Mesothelial cell of epicardium (in vitro differentiated cells): ENCODE measurements around the gene HMBS. TPM values are rescaled to one million over a fixed set of nuclear protein-coding genes. Genes with fewer than 3 reads are reported as not detected.

Source experiments
- DNase-seq, 2 experiments: peaks; one replicate each; pipeline ENCODE4 v3.0.0; 2021; ENCODE audit warnings: low spot score in 2 of 2; ENCODE audit not compliant: unreplicated experiment in 2 of 2
- H3K27ac Mint-ChIP-seq: 2 replicates; pipeline ENCODE4 v1.8.0; 2021; ENCODE audit warnings: mixed read lengths
- H3K27me3 Mint-ChIP-seq: 2 replicates; pipeline ENCODE4 v1.8.0; 2021; ENCODE audit warnings: low read depth, mixed read lengths
- H3K36me3 Mint-ChIP-seq: 2 replicates; pipeline ENCODE4 v1.8.0; 2021; ENCODE audit warnings: mixed read lengths
- H3K4me1 Mint-ChIP-seq: 2 replicates; pipeline ENCODE4 v1.8.0; 2021; ENCODE audit warnings: mixed read lengths
- H3K4me3 Mint-ChIP-seq: 2 replicates; pipeline ENCODE4 v1.8.0; 2021; ENCODE audit warnings: mild to moderate bottlenecking, moderate library complexity, mixed read lengths
- H3K9me3 Mint-ChIP-seq: 2 replicates; pipeline ENCODE4 v1.8.0; 2021; ENCODE audit warnings: mixed read lengths
- CTCF ChIP-seq: fragments of 200-600 bp; sonication (generic); IDR thresholded peaks from one replicate; pipeline ENCODE4 v1.5.0; 2021; ENCODE audit warnings: antibody characterized with exemption; ENCODE audit not compliant: unreplicated experiment
- total RNA-seq: library from RNA; stranded (reverse); gene quantifications from 3 replicates; pipeline ENCODE4 v1.2.1, GENCODE V29; 2021

The HMBS gene
- total RNA-seq, 1 donor from 2014 or later, result 28.1 TPM

- no peaks in the 10 kb centered on the region for H3K27me3 Mint-ChIP-seq
- no peaks in the 10 kb centered on the region for H3K36me3 Mint-ChIP-seq
- DNase-seq, result no peak
- H3K4me1 Mint-ChIP-seq, result peaks cover 31% of the 10 kb centered on the region
- H3K9me3 Mint-ChIP-seq, result no peaks in the 10 kb centered on the region
- H3K27ac Mint-ChIP-seq, result no peak overlapping the region
- no peak for TF ChIP-seq CTCF
- H3K4me3 Mint-ChIP-seq, result no peak overlapping the region
Observed at GRCh38 chr11:119088406-119088805, 3.7 kb downstream of the HMBS start.

GRCh38 chr11:119089319-119089718 lies 4.6 kb downstream of the HMBS start:
- H3K4me3 Mint-ChIP-seq, result no peak overlapping the region
- H3K27me3 Mint-ChIP-seq, result no peaks in the 10 kb centered on the region
- no peak for DNase-seq
- no peak overlapping the region for H3K27ac Mint-ChIP-seq
- H3K36me3 Mint-ChIP-seq, result no peaks in the 10 kb centered on the region
- H3K4me1 Mint-ChIP-seq, result peaks cover 38% of the 10 kb centered on the region
- H3K9me3 Mint-ChIP-seq, result no peaks in the 10 kb centered on the region
- TF ChIP-seq CTCF, result no peak

GRCh38 chr11:119091178-119091577 lies 6.5 kb downstream of the HMBS start:
- no peak overlapping the region for H3K4me3 Mint-ChIP-seq
- peak overlapping the region; percentile 18 for H3K27ac Mint-ChIP-seq
- H3K9me3 Mint-ChIP-seq, result no peaks in the 10 kb centered on the region
- H3K4me1 Mint-ChIP-seq, result peaks cover 33% of the 10 kb centered on the region
- no peak for DNase-seq
- no peak for TF ChIP-seq CTCF
- no peaks in the 10 kb centered on the region for H3K36me3 Mint-ChIP-seq
- H3K27me3 Mint-ChIP-seq, result no peaks in the 10 kb centered on the region

- Mint-ChIP-seq H3K9me3 (no peaks in the 10 kb centered on the region), H3K36me3 (peaks cover 6% of the 10 kb centered on the region), H3K4me3 (peak overlapping the region; percentile 89), H3K27me3 (no peaks in the 10 kb centered on the region), H3K4me1 (peaks cover 32% of the 10 kb centered on the region), H3K27ac (peak overlapping the region; percentile 53)
- no peak for DNase-seq
- no peak for TF ChIP-seq CTCF
Observed at GRCh38 chr11:119091966-119092879, 7.5 kb downstream of the HMBS start.

- no peaks in the 10 kb centered on the region for H3K27me3 Mint-ChIP-seq
- H3K9me3 Mint-ChIP-seq, result no peaks in the 10 kb centered on the region
- no peak for DNase-seq
- peaks cover 30% of the 10 kb centered on the region for H3K4me1 Mint-ChIP-seq
- H3K36me3 Mint-ChIP-seq, result peaks cover 11% of the 10 kb centered on the region
- H3K4me3 Mint-ChIP-seq, result peak overlapping the region; percentile 89
- peak overlapping the region; percentile 92 for H3K27ac Mint-ChIP-seq
- no peak for TF ChIP-seq CTCF
Observed at GRCh38 chr11:119092880-119093842, 8.5 kb downstream of the HMBS start.
